Esophagus squamous epithelium (tissue), 4 donors: Measurements from ENCODE around the gene RAMP1.

Source experiments
- POLR2A ChIP-seq, 4 donors: fragments of 450-650 bp; IDR thresholded peaks; one replicate each; pipeline ENCODE4 v1.6.1; 2017; ENCODE audit warnings: antibody characterized with exemption in 4 of 4, mild to moderate bottlenecking in 4 of 4, moderate library complexity in 3 of 4
- TF ChIP-seq, protein P1 (sequence below), 6 experiments: fragments of 450-650 bp in 4 of 6; fragments of 200-600 bp in 2 of 6; sonication (generic) in 2 of 6; IDR thresholded peaks; one replicate each; pipeline ENCODE4 v1.5.1; 2016 to 2019; ENCODE audit warnings: antibody characterized with exemption in 6 of 6, mild to moderate bottlenecking in 4 of 6, moderate library complexity in 4 of 6

DNA sequence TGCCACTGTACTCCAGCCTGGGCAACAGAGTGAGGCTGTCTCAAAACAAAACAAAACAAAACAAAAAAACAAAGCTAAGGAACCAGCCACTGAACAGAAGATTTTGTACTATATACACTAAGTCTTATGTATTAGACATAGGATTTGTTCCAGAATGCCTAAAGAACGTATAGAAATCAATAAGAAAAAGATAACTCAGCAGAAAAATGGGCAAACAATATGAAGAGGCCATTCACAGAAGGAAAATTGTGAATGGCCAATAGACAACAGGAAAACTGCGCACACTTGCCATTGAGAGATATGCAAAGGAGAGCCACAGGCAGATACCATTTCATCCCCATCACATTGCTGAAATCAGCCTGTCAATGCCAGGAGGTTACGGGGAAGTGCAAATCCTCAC, 92.5 kb downstream of the RAMP1 start:
- TF ChIP-seq, protein P1, sequence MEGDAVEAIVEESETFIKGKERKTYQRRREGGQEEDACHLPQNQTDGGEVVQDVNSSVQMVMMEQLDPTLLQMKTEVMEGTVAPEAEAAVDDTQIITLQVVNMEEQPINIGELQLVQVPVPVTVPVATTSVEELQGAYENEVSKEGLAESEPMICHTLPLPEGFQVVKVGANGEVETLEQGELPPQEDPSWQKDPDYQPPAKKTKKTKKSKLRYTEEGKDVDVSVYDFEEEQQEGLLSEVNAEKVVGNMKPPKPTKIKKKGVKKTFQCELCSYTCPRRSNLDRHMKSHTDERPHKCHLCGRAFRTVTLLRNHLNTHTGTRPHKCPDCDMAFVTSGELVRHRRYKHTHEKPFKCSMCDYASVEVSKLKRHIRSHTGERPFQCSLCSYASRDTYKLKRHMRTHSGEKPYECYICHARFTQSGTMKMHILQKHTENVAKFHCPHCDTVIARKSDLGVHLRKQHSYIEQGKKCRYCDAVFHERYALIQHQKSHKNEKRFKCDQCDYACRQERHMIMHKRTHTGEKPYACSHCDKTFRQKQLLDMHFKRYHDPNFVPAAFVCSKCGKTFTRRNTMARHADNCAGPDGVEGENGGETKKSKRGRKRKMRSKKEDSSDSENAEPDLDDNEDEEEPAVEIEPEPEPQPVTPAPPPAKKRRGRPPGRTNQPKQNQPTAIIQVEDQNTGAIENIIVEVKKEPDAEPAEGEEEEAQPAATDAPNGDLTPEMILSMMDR (IDR thresholded peaks at IDR 0.05), result no peak
- no peak for TF ChIP-seq POLR2A (IDR thresholded peaks at IDR 0.05)
